H1 (cell line): ENCODE measurements around the gene MIDN. TPM values are rescaled to one million over a fixed set of nuclear protein-coding genes. Genes with fewer than 3 reads are reported as not detected.
A peak's percentile ranks its signal among the peaks of the same experiment; 100 is the strongest.

ENCODE experiments used
- CTCF ChIA-PET: fragments of 300-600 bp; sonication (Branson Sonifier 250); formaldehyde crosslinking; loops from one replicate; lab custom pipeline; 2021; ENCODE audit not compliant: partially characterized antibody; lab: Charles Lee
- POLR2A ChIA-PET: fragments of 300-600 bp; sonication (Branson Sonifier 250); formaldehyde crosslinking; loops from one replicate; lab custom pipeline; 2021; ENCODE audit warnings: inconsistent platforms; ENCODE audit not compliant: partially characterized antibody; lab: Charles Lee
- DNase-seq, 2 experiments: peaks; one replicate each; pipeline versions ENCODE4 v3.0.0 to v3.0.0-alpha.2; 2010 to 2022; ENCODE audit warnings: low spot score in 2 of 2, low read depth in 1 of 2, mixed read lengths in 1 of 2
- FAIRE-seq: peaks from 2 replicates; lab custom pipeline; 2011; peaks lifted over from hg19 to GRCh38; lab: Jason Lieb, UNC
- H2AFZ ChIP-seq: 2 replicates; pipeline ENCODE4 v1.8.1; 2012; ENCODE audit warnings: low read length, inconsistent platforms
- H2AK5ac ChIP-seq: 2 replicates; pipeline ENCODE4 v1.6.1; 2013; ENCODE audit warnings: low read depth, low read length
- H2BK120ac ChIP-seq: replicated peaks from 2 replicates; pipeline ENCODE3; 2013; ENCODE audit warnings: low read depth, low read length, inconsistent platforms
- H2BK12ac ChIP-seq: 2 replicates; pipeline ENCODE4 v1.6.1; 2013; ENCODE audit warnings: low read depth, low read length
- H2BK15ac ChIP-seq: 2 replicates; pipeline ENCODE4 v1.6.1; 2013; ENCODE audit warnings: low read length
- H2BK20ac ChIP-seq: 2 replicates; pipeline ENCODE4 v1.6.1; 2013; ENCODE audit warnings: low read length
- H2BK5ac ChIP-seq: 2 replicates; pipeline ENCODE4 v1.6.1; 2013; ENCODE audit warnings: low read depth, low read length
- H3K14ac ChIP-seq: 2 replicates; pipeline ENCODE4 v1.6.1; 2013; ENCODE audit warnings: inconsistent platforms; ENCODE audit not compliant: insufficient read length
- H3K18ac ChIP-seq: 2 replicates; pipeline ENCODE4 v1.6.1; 2013; ENCODE audit warnings: low read length; ENCODE audit errors: extremely low read depth
- H3K23ac ChIP-seq: 2 replicates; pipeline ENCODE4 v1.6.1; 2013; ENCODE audit warnings: inconsistent platforms; ENCODE audit not compliant: insufficient read length
- H3K23me2 ChIP-seq: 2 replicates; pipeline ENCODE4 v1.6.1; 2013; ENCODE audit warnings: low read depth, low read length
- H3K27ac ChIP-seq: 2 replicates; pipeline ENCODE4 v1.6.1; 2011; ENCODE audit warnings: low read depth, low read length, inconsistent platforms
- H3K27me3 ChIP-seq, 4 experiments: replicated peaks in 1 of 4; 1 replicate in 1 of 4; 2 replicates in 3 of 4; pipeline versions ENCODE4 v1.6.1 to v1.8.1; 2011 to 2013; ENCODE audit warnings: low read length in 3 of 4, mild to moderate bottlenecking in 3 of 4, inconsistent platforms in 2 of 4, mixed read lengths in 2 of 4, moderate library complexity in 1 of 4; ENCODE audit not compliant: control insufficient read depth in 3 of 4, insufficient read depth in 3 of 4; ENCODE audit errors: extremely low read depth in 1 of 4
- H3K36me3 ChIP-seq, 4 experiments: 2 replicates each; pipeline versions ENCODE4 v1.6.1 to v1.8.1; 2011 to 2013; ENCODE audit warnings: mild to moderate bottlenecking in 4 of 4, low read length in 3 of 4, moderate library complexity in 2 of 4, control low read depth in 1 of 4, inconsistent platforms in 1 of 4; ENCODE audit not compliant: insufficient read depth in 4 of 4, control insufficient read depth in 2 of 4
- H3K4ac ChIP-seq: replicated peaks from 2 replicates; pipeline ENCODE3; 2013; ENCODE audit warnings: low read length, low read depth, mixed read lengths, inconsistent platforms; ENCODE audit not compliant: insufficient read length
- H3K4me1 ChIP-seq, 4 experiments: replicated peaks in 1 of 4; 1 replicate in 1 of 4; 2 replicates in 3 of 4; pipeline versions ENCODE4 v1.6.1 to v1.8.1; 2011 to 2013; ENCODE audit warnings: low read length in 3 of 4, inconsistent platforms in 2 of 4, mixed read lengths in 1 of 4; ENCODE audit not compliant: insufficient read depth in 4 of 4, control insufficient read depth in 3 of 4
- H3K4me2 ChIP-seq, 2 experiments: 2 replicates each; pipeline versions ENCODE4 v1.6.1 to v1.8.1; 2011 to 2013; ENCODE audit warnings: low read depth in 2 of 2, low read length in 2 of 2, control low read depth in 1 of 2, inconsistent platforms in 1 of 2, mild to moderate bottlenecking in 1 of 2; ENCODE audit not compliant: insufficient read depth in 1 of 2
- H3K4me3 ChIP-seq, 4 experiments: fragments of 200-600, 300-600 bp in 1 of 4; sonication (generic), shearing (Covaris generic), sonication (Bioruptor Twin) in 1 of 4; 2 replicates each; pipeline versions ENCODE4 v1.5.1 to v1.8.1; 2011 to 2016; ENCODE audit warnings: low read length in 4 of 4, low read depth in 3 of 4, control low read depth in 2 of 4, inconsistent platforms in 2 of 4, mild to moderate bottlenecking in 2 of 4, mixed read lengths in 1 of 4, moderate library complexity in 1 of 4; ENCODE audit not compliant: insufficient read depth in 2 of 4; ENCODE audit errors: extremely low read depth in 1 of 4
- H3K56ac ChIP-seq: replicated peaks from 2 replicates; pipeline ENCODE3; 2013; ENCODE audit warnings: low read depth, mild to moderate bottlenecking, mixed read lengths, low read length, inconsistent platforms; ENCODE audit not compliant: insufficient read length
- H3K79me1 ChIP-seq: 2 replicates; pipeline ENCODE4 v1.6.1; 2013; ENCODE audit warnings: low read depth, low read length, control low read depth
- H3K79me2 ChIP-seq, 2 experiments: 2 replicates each; pipeline versions ENCODE4 v1.6.1 to v1.8.1; 2012 to 2013; ENCODE audit warnings: low read length in 2 of 2, mild to moderate bottlenecking in 2 of 2, inconsistent platforms in 1 of 2; ENCODE audit not compliant: insufficient read depth in 2 of 2, control insufficient read depth in 1 of 2
- H3K9ac ChIP-seq, 4 experiments: replicated peaks in 1 of 4; 1 replicate in 1 of 4; 2 replicates in 3 of 4; pipeline versions ENCODE4 v1.6.1 to v1.8.1; 2011 to 2013; ENCODE audit warnings: low read depth in 3 of 4, low read length in 3 of 4, control low read depth in 2 of 4, mild to moderate bottlenecking in 2 of 4, moderate library complexity in 2 of 4, inconsistent platforms in 1 of 4; ENCODE audit errors: extremely low read depth in 1 of 4
- H3K9me3 ChIP-seq, 2 experiments: 2 replicates each; pipeline versions ENCODE4 v1.6.1 to v1.8.1; 2012 to 2013; ENCODE audit warnings: mild to moderate bottlenecking in 2 of 2, moderate library complexity in 2 of 2, control low read depth in 1 of 2, inconsistent platforms in 1 of 2, low read depth in 1 of 2, low read length in 1 of 2, mixed read lengths in 1 of 2; ENCODE audit not compliant: insufficient read depth in 2 of 2
- H4K20me1 ChIP-seq, 2 experiments: replicated peaks in 1 of 2; 2 replicates each; pipeline versions ENCODE3 to v1.8.1; 2011 to 2013; ENCODE audit warnings: inconsistent platforms in 2 of 2, low read length in 2 of 2, mild to moderate bottlenecking in 1 of 2; ENCODE audit not compliant: insufficient read depth in 2 of 2, control insufficient read depth in 1 of 2
- H4K5ac ChIP-seq: 2 replicates; pipeline ENCODE4 v1.6.1; 2013; ENCODE audit warnings: low read length, low read depth, mixed read lengths, inconsistent platforms; ENCODE audit not compliant: insufficient read length
- H4K8ac ChIP-seq: 2 replicates; pipeline ENCODE4 v1.8.0; 2013; ENCODE audit warnings: mild to moderate bottlenecking, moderate library complexity, low read length, inconsistent platforms; ENCODE audit not compliant: insufficient read depth; ENCODE audit errors: extremely low read depth
- H4K91ac ChIP-seq: replicated peaks from 2 replicates; pipeline ENCODE3; 2013; ENCODE audit warnings: low read length, mixed read lengths, inconsistent platforms; ENCODE audit not compliant: insufficient read length
- CTBP2 ChIP-seq: IDR thresholded peaks from 2 replicates; pipeline ENCODE4 v1.7.0; 2011; ENCODE audit warnings: borderline replicate concordance, mild to moderate bottlenecking, moderate library complexity, mixed read lengths, low read length; ENCODE audit not compliant: insufficient read depth, insufficient read length
- GABPA ChIP-seq: IDR thresholded peaks from 2 replicates; pipeline ENCODE4 v1.6.1; 2011; ENCODE audit warnings: mild to moderate bottlenecking, low read length, moderate library complexity, borderline replicate concordance; ENCODE audit not compliant: insufficient read depth
- RAD21 ChIP-seq, 2 experiments: IDR thresholded peaks in 1 of 2; conservative IDR thresholded peaks in 1 of 2; 2 replicates each; pipeline ENCODE4 v1.6.1; 2011; ENCODE audit warnings: low read depth in 2 of 2, low read length in 2 of 2, improper control_type of control experiment in 1 of 2, inconsistent platforms in 1 of 2, mild to moderate bottlenecking in 1 of 2, moderate library complexity in 1 of 2
- RXRA ChIP-seq: IDR thresholded peaks from 2 replicates; pipeline ENCODE4 v1.6.1; 2011; ENCODE audit warnings: low read depth, mild to moderate bottlenecking, low read length, moderate library complexity; ENCODE audit not compliant: insufficient read depth
- SIN3A ChIP-seq, 2 experiments: IDR thresholded peaks in 1 of 2; conservative IDR thresholded peaks in 1 of 2; 2 replicates each; pipeline ENCODE4 v1.6.1; 2011 to 2012; ENCODE audit warnings: low read length in 2 of 2, improper control_type of control experiment in 1 of 2, low read depth in 1 of 2, mild to moderate bottlenecking in 1 of 2
- SP1 ChIP-seq: IDR thresholded peaks from 2 replicates; pipeline ENCODE4 v1.6.1; 2011; ENCODE audit warnings: low read depth, low read length
- TAF7 ChIP-seq: optimal IDR thresholded peaks from 2 replicates; pipeline ENCODE3; 2011; ENCODE audit warnings: low read depth, mild to moderate bottlenecking, inconsistent platforms, low read length, moderate library complexity, borderline replicate concordance
- TBP ChIP-seq: IDR thresholded peaks from 2 replicates; pipeline ENCODE4 v1.6.1; 2011; ENCODE audit warnings: low read depth, low read length, improper control_type of control experiment
- WGBS, 2 experiments: shearing (Covaris generic) in 1 of 2; methylation state at CpG; one replicate each; pipeline versions ENCODE4 v1.1.6 to v1.1.7; 2013 to 2015; ENCODE audit warnings: low lambda C conversion rate in 2 of 2, mixed read lengths in 2 of 2, inconsistent platforms in 1 of 2, low coverage in 1 of 2, missing lambda C conversion rate in 1 of 2; ENCODE audit not compliant: insufficient replicate concordance in 2 of 2, insufficient coverage in 1 of 2, insufficient read length in 1 of 2; ENCODE audit errors: extremely low coverage in 1 of 2, missing lambda C conversion rate in 1 of 2; 5-methylcytosine and 5-hydroxymethylcytosine counted together
- polyA plus RNA-seq, 7 experiments: library from polyadenylated mRNA; depleted of rRNA in 3 of 7; stranded (reverse) in 5 of 7; unstranded in 2 of 7; fragments of >200 nt in 5 of 7; fragments of 200-250 nt in 2 of 7; gene quantifications; 1 replicate in 5 of 7; 2 replicates in 1 of 7; 4 replicates in 1 of 7; pipeline versions ENCODE4 v1.2.1 to v1.2.3, GENCODE V29; 2011 to 2013; ENCODE audit warnings: missing spikeins in 2 of 7, mixed read lengths in 2 of 7
- total RNA-seq: library from RNA; stranded (reverse); fragmentation: NEBNext Ultra II Directional; extraction: Animal tissue kit (Norgen Biotek cat#: 25700); gene quantifications from 2 replicates; pipeline ENCODE4 v1.2.1, GENCODE V29; 2021

Gene MIDN
- total and polyA plus RNA-seq, 2 of the 8 experiments (the other 6 are each of a cell fraction or from before 2014, with no cell fraction given), result 39.8 to 159 TPM

- Histone ChIP-seq H2AK5ac (no peak overlapping the region), H3K23me2 (peaks cover 8% of the 10 kb centered on the region; the same call in 1 of the 2 replicates), H3K56ac (no peak overlapping the region), H3K4me2 (peak overlapping the region in 1 of 2 experiments; percentile 39; a peak in 1 of 4 replicates), H2BK12ac (no peak overlapping the region), H3K9ac (no peak overlapping the region), H4K20me1 (peaks cover 0 to 7% of the 10 kb centered on the region in 2 experiments), H3K23ac (no peak overlapping the region), H3K79me1 (peaks cover 9% of the 10 kb centered on the region), H3K14ac (no peak overlapping the region), H4K5ac (no peak overlapping the region), H3K79me2 (peaks cover 0 to 7% of the 10 kb centered on the region in 2 experiments; a peak in 1 of 4 replicates), H3K4ac (no peak overlapping the region), H3K4me1 (peaks cover 0 to 21% (median 10%) of the 10 kb centered on the region in 4 experiments; a peak in 5 of 7 replicates), H2AFZ (no peak overlapping the region), H3K27ac (no peak overlapping the region), H4K8ac (0 out of 2 replicates have a peak overlapping the region, but pooled peaks have one; percentile 29), H3K4me3 (no peak overlapping the region), H3K9me3 (no peaks in the 10 kb centered on the region), H2BK120ac (no peak overlapping the region), H2BK20ac (no peak overlapping the region), H2BK5ac (no peak overlapping the region), H3K18ac (peak overlapping the region; percentile 32; the same call in 1 of the 2 replicates), H4K91ac (no peak overlapping the region), H3K36me3 (no peaks in the 10 kb centered on the region), H3K27me3 (no peaks in the 10 kb centered on the region), H2BK15ac (no peak overlapping the region; the same call in 1 of the 2 replicates)
- FAIRE-seq, result no peak
- ChIA-PET POLR2A (interaction anchor here (0.7 to 10.1 kb wide), 14 partner anchors 9 to 248 kb away, joined by 3 to 355 read pairs (median 4); partner anchors contain the start of genes ARHGAP45, CIRBP, FAM174C and GPX4), CTCF (interaction anchor here (0.6 to 7.7 kb wide), 30 partner anchors 8 to 598 kb away, joined by 3 to 212 read pairs (median 4); partner anchors contain the start of genes CIRBP and FAM174C)
- 80% methylated on average over 25 of the region's 33 CpGs; no CpG with 5 or more reads in 1 of the 2 experiments for WGBS, 2 experiments
- DNase-seq, result peak in 1 of 2 experiments; percentile 94
- TF ChIP-seq TAF7, result peak; percentile 6
- TF ChIP-seq SP1, result peak; percentile 44; the same call in 1 of the 2 replicates
- TF ChIP-seq SIN3A (conservative IDR thresholded peaks at IDR 0.05 in 1 of 2, IDR thresholded peaks at IDR 0.05 in 1 of 2; ENCODE audit: low read depth in 1 of 2, low read length in 2 of 2), result peak in 1 of 2 experiments; percentile 67; a peak in 1 of 4 replicates
- peak; percentile 41; the same call in 1 of the 2 replicates for TF ChIP-seq TBP
- TF ChIP-seq GABPA, result peak; percentile 81
- TF ChIP-seq CTBP2, result no peak
- 0 out of 2 replicates have a peak, but pooled peaks have one; percentile 29 for TF ChIP-seq RXRA
- peak; percentile 86 to 87 for TF ChIP-seq RAD21 (IDR thresholded peaks at IDR 0.05 in 1 of 2, conservative IDR thresholded peaks at IDR 0.05 in 1 of 2; ENCODE audit: low read depth in 2 of 2, low read length in 2 of 2)
Measured at GRCh38 chr19:1243768-1244692, 4.4 kb upstream of the MIDN start.
